Vagina (tissue), 2 donors: ENCODE data around the gene PRIM1. TPM values are rescaled to one million over a fixed set of nuclear protein-coding genes. Genes with fewer than 3 reads are reported as not detected.

Experiments
- DNase-seq, 2 donors: peaks; one replicate each; pipeline ENCODE4 v3.0.0-alpha.2; 2017; ENCODE audit errors: extremely low spot score in 2 of 2
- H3K27ac ChIP-seq: fragments of 200-600 bp; sonication (generic); one replicate; pipeline ENCODE4 v1.5.1; 2019
- H3K27me3 ChIP-seq: fragments of 200-600 bp; sonication (generic); one replicate; pipeline ENCODE4 v1.5.1; 2019
- H3K36me3 ChIP-seq, 2 donors: fragments of 200-600 bp; sonication (generic); one replicate each; pipeline ENCODE4 v1.5.1; 2017 to 2019
- H3K4me1 ChIP-seq: fragments of 200-600 bp; sonication (generic); one replicate; pipeline ENCODE4 v1.5.1; 2019
- H3K4me3 ChIP-seq, 2 donors: fragments of 200-600 bp; sonication (generic); 1 replicate in 1 of 2; 2 replicates in 1 of 2; pipeline ENCODE4 v1.5.1; 2016 to 2019
- H3K9me3 ChIP-seq: fragments of 200-600 bp; sonication (generic); one replicate; pipeline ENCODE4 v1.5.1; 2019
- CTCF ChIP-seq, 3 experiments: fragments of 450-650 bp in 2 of 3; fragments of 200-600 bp in 1 of 3; sonication (generic) in 1 of 3; IDR thresholded peaks; one replicate each; pipeline ENCODE4 v1.5.1; 2017 to 2019; ENCODE audit warnings: antibody characterized with exemption in 3 of 3, mild to moderate bottlenecking in 2 of 3, moderate library complexity in 2 of 3
- POLR2A ChIP-seq, 2 donors: fragments of 450-650 bp; IDR thresholded peaks; one replicate each; pipeline ENCODE4 v1.6.1; 2017; ENCODE audit warnings: antibody characterized with exemption in 2 of 2, mild to moderate bottlenecking in 2 of 2, moderate library complexity in 2 of 2
- POLR2AphosphoS5 ChIP-seq, 2 donors: sonication (generic); formaldehyde crosslinking; IDR thresholded peaks; one replicate each; pipeline ENCODE4 v1.9.0; 2017; ENCODE audit warnings: antibody characterized with exemption in 2 of 2, mild to moderate bottlenecking in 2 of 2, low read depth in 1 of 2; ENCODE audit not compliant: insufficient read depth in 1 of 2
- intact Hi-C: fragments of 100-400 bp; cut with DNase I; formaldehyde crosslinking; loops from one replicate; pipeline ENCODE4 v1.15.1; 2023
- total RNA-seq: library from RNA; depleted of rRNA; stranded (reverse); fragments of >200 nt; gene quantifications from one replicate; pipeline ENCODE4 v1.2.3, GENCODE V29; 2016

The PRIM1 gene
- total RNA-seq, 1 donor from 2014 or later: 12.8 TPM

GRCh38 chr12:56724701-56724971 is 27.5 kb downstream of the PRIM1 start:
- Histone ChIP-seq H3K4me3 (peak overlapping the region; percentile 64 to 81), H3K36me3 (peaks cover 0 to 7% of the 10 kb centered on the region in 2 donors), H3K4me1 (peaks cover 47% of the 10 kb centered on the region), H3K9me3 (no peaks in the 10 kb centered on the region), H3K27me3 (no peaks in the 10 kb centered on the region), H3K27ac (peak overlapping the region; percentile 97)
- DNase-seq: no peak
- intact Hi-C loops: no loop called here
- no peak for TF ChIP-seq POLR2A (IDR thresholded peaks at IDR 0.05)
- no peak for TF ChIP-seq CTCF (IDR thresholded peaks at IDR 0.05)
- no peak for TF ChIP-seq POLR2AphosphoS5 (IDR thresholded peaks at IDR 0.05; ENCODE audit: insufficient read depth in 1 of 2, low read depth in 1 of 2)

- Histone ChIP-seq H3K9me3 (no peaks in the 10 kb centered on the region), H3K27ac (peak overlapping the region; percentile 97), H3K36me3 (peaks cover 0 to 12% of the 10 kb centered on the region in 2 donors), H3K27me3 (no peaks in the 10 kb centered on the region), H3K4me3 (peak overlapping the region; percentile 64 to 81), H3K4me1 (peaks cover 53% of the 10 kb centered on the region)
- intact Hi-C loops: no loop called here
- TF ChIP-seq POLR2AphosphoS5 (IDR thresholded peaks at IDR 0.05; ENCODE audit: insufficient read depth in 1 of 2, low read depth in 1 of 2) (peak; percentile 11 to 81), CTCF (IDR thresholded peaks at IDR 0.05) (no peak), POLR2A (IDR thresholded peaks at IDR 0.05) (peak in 1 of 2 donors; percentile 17)
- peak in 1 of 2 donors; percentile 91 for DNase-seq
Measured at GRCh38 chr12:56723889-56724700, 28.0 kb downstream of the PRIM1 start.

DNA sequence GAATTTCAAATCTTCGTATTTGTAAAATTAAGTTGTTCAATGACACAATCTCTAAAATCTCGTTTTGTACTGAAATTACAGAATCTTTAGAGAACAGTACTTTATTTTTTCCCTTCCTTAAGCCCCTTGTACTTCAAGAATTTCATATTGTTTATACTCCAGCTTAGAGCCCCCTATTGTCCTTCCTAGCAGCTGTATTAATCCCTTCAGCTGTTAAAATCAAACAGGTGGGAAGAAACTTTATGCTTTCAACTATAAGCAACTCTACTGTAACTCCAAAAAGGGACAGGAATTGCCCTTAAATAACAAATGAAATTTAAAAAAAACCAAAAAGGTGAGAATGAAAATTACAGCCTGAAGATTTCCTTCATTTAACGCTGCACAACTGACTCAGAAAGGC is 28.8 kb downstream of the PRIM1 start:
- TF ChIP-seq POLR2AphosphoS5 (IDR thresholded peaks at IDR 0.05; ENCODE audit: insufficient read depth in 1 of 2, low read depth in 1 of 2) (no peak), CTCF (IDR thresholded peaks at IDR 0.05) (no peak), POLR2A (IDR thresholded peaks at IDR 0.05) (no peak)
- Histone ChIP-seq H3K9me3 (no peaks in the 10 kb centered on the region), H3K27me3 (no peaks in the 10 kb centered on the region), H3K4me1 (peaks cover 60% of the 10 kb centered on the region), H3K36me3 (peaks cover 0 to 19% of the 10 kb centered on the region in 2 donors), H3K4me3 (peak overlapping the region; percentile 64 to 81), H3K27ac (peak overlapping the region; percentile 97)
- DNase-seq: no peak
- intact Hi-C loops: no loop called here

DNA sequence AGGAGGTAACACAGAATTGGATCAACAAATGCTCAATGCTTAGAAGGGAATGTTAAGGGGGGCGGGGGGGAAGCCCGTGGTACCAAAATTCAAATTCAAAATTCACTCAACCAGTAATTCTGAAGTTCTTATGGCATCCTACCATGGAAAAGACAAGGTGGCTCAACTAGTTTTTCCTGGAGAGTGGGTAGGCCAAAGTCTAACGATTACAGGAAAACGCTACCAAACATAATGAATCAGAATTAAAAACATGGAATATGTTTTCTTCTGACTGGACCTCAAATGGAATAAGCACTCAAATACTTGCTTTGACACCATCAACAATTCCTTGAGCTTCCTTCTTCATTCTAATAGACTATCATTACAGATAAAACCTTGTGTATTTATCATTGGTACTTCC is 29.3 kb downstream of the PRIM1 start:
- H3K4me3 ChIP-seq: peak overlapping the region; percentile 64 to 81
- H3K27me3 ChIP-seq: no peaks in the 10 kb centered on the region
- no peak for DNase-seq
- H3K36me3 ChIP-seq: peaks cover 0 to 19% of the 10 kb centered on the region in 2 donors
- peak overlapping the region; percentile 97 for H3K27ac ChIP-seq
- TF ChIP-seq POLR2A (IDR thresholded peaks at IDR 0.05): no peak
- no peak for TF ChIP-seq POLR2AphosphoS5 (IDR thresholded peaks at IDR 0.05; ENCODE audit: insufficient read depth in 1 of 2, low read depth in 1 of 2)
- no peak for TF ChIP-seq CTCF (IDR thresholded peaks at IDR 0.05)
- H3K9me3 ChIP-seq: no peaks in the 10 kb centered on the region
- intact Hi-C loops: no loop called here
- H3K4me1 ChIP-seq: peaks cover 65% of the 10 kb centered on the region

- Histone ChIP-seq H3K27ac (peak overlapping the region; percentile 97), H3K9me3 (no peaks in the 10 kb centered on the region), H3K27me3 (no peaks in the 10 kb centered on the region), H3K4me3 (peak overlapping the region in 1 of 2 donors; percentile 0), H3K36me3 (peaks cover 0 to 19% of the 10 kb centered on the region in 2 donors), H3K4me1 (peaks cover 76% of the 10 kb centered on the region)
- DNase-seq: no peak
- intact Hi-C loops: no loop called here
- no peak for TF ChIP-seq POLR2A (IDR thresholded peaks at IDR 0.05)
- TF ChIP-seq POLR2AphosphoS5 (IDR thresholded peaks at IDR 0.05; ENCODE audit: insufficient read depth in 1 of 2, low read depth in 1 of 2): no peak
- no peak for TF ChIP-seq CTCF (IDR thresholded peaks at IDR 0.05)
Measured at GRCh38 chr12:56721721-56722120, 30.4 kb downstream of the PRIM1 start.
